ENCODE measurements around the gene RBMX.
"Not testable (repeated sequence)": the region's sequence is repeated elsewhere in the genome, so short reads cannot be mapped to it uniquely, and the experiment has no call there.

The RBMX gene

DNA sequence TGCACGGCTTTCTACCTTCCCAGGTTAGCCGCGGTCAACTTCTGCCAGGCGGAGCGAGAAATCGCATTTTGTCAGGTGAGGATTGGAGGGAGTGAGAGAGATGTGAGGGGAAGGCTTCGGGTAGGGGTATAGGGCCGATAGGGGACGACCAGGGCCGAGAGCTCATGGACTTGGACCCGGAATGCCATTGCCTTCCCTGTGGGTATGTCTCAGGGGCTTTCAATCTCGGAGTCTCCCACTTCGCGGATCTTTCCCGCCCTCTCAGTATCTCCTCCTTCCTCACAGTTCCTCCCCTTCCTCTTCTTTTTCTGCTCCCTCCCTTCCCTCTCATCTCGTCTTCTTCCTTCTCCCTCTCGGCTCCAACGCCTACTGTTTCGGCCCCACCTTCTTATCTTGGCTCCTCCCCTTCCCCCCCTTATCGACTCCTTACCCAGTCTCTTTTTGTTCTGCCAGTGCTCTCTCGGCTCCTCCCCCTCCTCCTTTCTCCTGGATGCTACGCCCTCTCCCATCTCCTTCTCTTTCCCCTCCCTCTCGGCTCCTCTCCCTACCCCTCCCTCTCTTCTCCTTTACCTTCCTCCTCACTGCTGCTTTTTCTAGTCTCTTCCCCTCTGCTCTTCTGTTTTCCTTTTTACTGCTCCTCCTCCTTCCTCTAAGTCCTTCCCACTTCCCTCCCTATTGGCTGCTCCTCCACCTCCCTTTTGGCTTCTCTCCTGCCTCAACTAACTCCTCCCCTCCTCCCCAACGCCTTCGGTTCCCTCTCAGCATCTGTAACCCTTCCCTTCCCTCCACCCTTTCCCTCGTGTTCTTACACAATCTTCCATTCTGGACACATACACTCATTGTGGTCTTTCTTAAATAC, 29.4 kb upstream of the RBMX start:
- DNase-seq = peak; percentile 68 to 71 (median 70)
- H3K36me3 ChIP-seq (ENCODE audit: control insufficient read depth in 4 of 4, insufficient read depth in 4 of 4, low read length in 3 of 4) = no peaks in the 10 kb centered on the region
- CTCF ChIA-PET = no interaction called here
- H3K27ac ChIP-seq (ENCODE audit: insufficient read depth in 1 of 2, low read depth in 1 of 2, low read length in 2 of 2, poor library complexity in 1 of 2, severe bottlenecking in 2 of 2) = peak overlapping the region; percentile 33 to 82
- POLR2A ChIA-PET = no interaction called here
- no peaks in the 10 kb centered on the region for H3K9me3 ChIP-seq (ENCODE audit: control extremely low read depth in 1 of 5, control insufficient read depth in 4 of 5, insufficient read depth in 2 of 5, low read depth in 1 of 5, low read length in 4 of 5)
- H3K4me3 ChIP-seq (ENCODE audit: control insufficient read depth in 1 of 7, extremely low read depth in 1 of 7, insufficient read depth in 4 of 7, low read depth in 2 of 7, low read length in 6 of 7) = peak overlapping the region; percentile 65 to 89 (median 77)
- no peaks in the 10 kb centered on the region for H3K27me3 ChIP-seq (replicated peaks in 2 of 5; ENCODE audit: control insufficient read depth in 4 of 5, insufficient read depth in 5 of 5, low read length in 4 of 5)
- WGBS (ENCODE audit: insufficient coverage) = 29% methylated on average over 20 of the region's 26 CpGs
- H3K4me1 ChIP-seq (ENCODE audit: control extremely low read depth in 1 of 4, control insufficient read depth in 4 of 4, insufficient read depth in 4 of 4, low read length in 3 of 4) = no peaks in the 10 kb centered on the region

DNA sequence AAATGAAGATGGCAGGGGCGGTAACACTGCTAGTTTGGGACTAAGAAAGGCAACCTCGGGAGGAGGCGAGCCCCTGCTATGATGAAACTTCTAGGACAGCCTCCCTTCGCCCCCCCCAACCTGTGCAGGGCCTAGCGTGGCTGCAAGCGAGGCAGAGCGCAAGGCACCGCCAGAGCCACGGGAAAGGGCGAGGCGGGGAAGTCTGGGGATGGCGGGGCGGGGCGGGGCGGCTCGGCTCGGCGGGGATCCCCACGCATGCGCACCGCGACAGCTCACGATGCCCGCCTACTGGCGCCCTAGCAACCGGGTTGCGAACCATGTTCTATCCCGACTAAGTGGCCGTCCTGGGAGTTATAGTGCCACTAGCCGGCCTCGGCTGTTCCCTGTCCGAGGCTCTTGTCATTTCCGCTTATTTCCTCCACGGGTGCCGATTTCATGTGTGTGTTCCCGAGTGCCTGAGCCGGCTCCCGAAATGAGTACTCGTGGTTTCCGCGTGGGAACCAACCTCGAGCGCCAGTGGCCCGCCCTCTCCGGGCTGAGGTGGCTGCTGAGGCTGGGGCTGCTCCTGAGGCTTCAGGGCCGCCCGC, 28.7 kb upstream of the RBMX start:
- Histone ChIP-seq H3K27me3 (replicated peaks in 2 of 5; ENCODE audit: control insufficient read depth in 4 of 5, insufficient read depth in 5 of 5, low read length in 4 of 5) (no peaks in the 10 kb centered on the region), H3K36me3 (ENCODE audit: control insufficient read depth in 4 of 4, insufficient read depth in 4 of 4, low read length in 3 of 4) (no peaks in the 10 kb centered on the region), H3K27ac (ENCODE audit: insufficient read depth in 1 of 2, low read depth in 1 of 2, low read length in 2 of 2, poor library complexity in 1 of 2, severe bottlenecking in 2 of 2) (peak overlapping the region; percentile 33 to 82), H3K4me1 (ENCODE audit: control extremely low read depth in 1 of 4, control insufficient read depth in 4 of 4, insufficient read depth in 4 of 4, low read length in 3 of 4) (no peaks in the 10 kb centered on the region), H3K9me3 (ENCODE audit: control extremely low read depth in 1 of 5, control insufficient read depth in 4 of 5, insufficient read depth in 2 of 5, low read depth in 1 of 5, low read length in 4 of 5) (no peaks in the 10 kb centered on the region), H3K4me3 (ENCODE audit: control insufficient read depth in 1 of 7, extremely low read depth in 1 of 7, insufficient read depth in 4 of 7, low read depth in 2 of 7, low read length in 6 of 7) (peak overlapping the region; percentile 65 to 89 (median 77))
- ChIA-PET POLR2A (no interaction called here), CTCF (interaction anchor here (0.9 to 1.0 kb wide), 2 partner anchors 11 to 16 kb away, joined by 3 to 5 read pairs; no protein-coding TSS in a partner anchor)
- peak; percentile 60 to 76 (median 74) for DNase-seq
- WGBS (ENCODE audit: insufficient coverage) = 33% methylated on average over 30 of the region's 47 CpGs

GRCh38 chrX:136907621-136908020, 27.1 kb upstream of the RBMX start:
- CTCF ChIA-PET = interaction anchor here (1.0 kb wide), 1 partner anchor 26 kb away, joined by 3 read pairs; no protein-coding TSS in a partner anchor
- Histone ChIP-seq H3K4me3 (ENCODE audit: control insufficient read depth in 1 of 7, extremely low read depth in 1 of 7, insufficient read depth in 4 of 7, low read depth in 2 of 7, low read length in 6 of 7) (no peak overlapping the region), H3K4me1 (ENCODE audit: control extremely low read depth in 1 of 4, control insufficient read depth in 4 of 4, insufficient read depth in 4 of 4, low read length in 3 of 4) (no peaks in the 10 kb centered on the region), H3K36me3 (ENCODE audit: control insufficient read depth in 4 of 4, insufficient read depth in 4 of 4, low read length in 3 of 4) (no peaks in the 10 kb centered on the region), H3K27ac (ENCODE audit: insufficient read depth in 1 of 2, low read depth in 1 of 2, low read length in 2 of 2, poor library complexity in 1 of 2, severe bottlenecking in 2 of 2) (no peak overlapping the region), H3K9me3 (ENCODE audit: control extremely low read depth in 1 of 5, control insufficient read depth in 4 of 5, insufficient read depth in 2 of 5, low read depth in 1 of 5, low read length in 4 of 5) (no peaks in the 10 kb centered on the region), H3K27me3 (replicated peaks in 2 of 5; ENCODE audit: control insufficient read depth in 4 of 5, insufficient read depth in 5 of 5, low read length in 4 of 5) (no peaks in the 10 kb centered on the region)
- DNase-seq = no peak
- POLR2A ChIA-PET = no interaction called here
- 86% methylated on average over 11 of the region's 11 CpGs for WGBS (ENCODE audit: insufficient coverage)

GRCh38 chrX:136906921-136907510, 26.5 kb upstream of the RBMX start:
- H3K9me3 ChIP-seq (ENCODE audit: control extremely low read depth in 1 of 5, control insufficient read depth in 4 of 5, insufficient read depth in 2 of 5, low read depth in 1 of 5, low read length in 4 of 5) = no peaks in the 10 kb centered on the region
- WGBS (ENCODE audit: insufficient coverage) = 91% methylated on average over 14 of the region's 14 CpGs
- no peaks in the 10 kb centered on the region for H3K27me3 ChIP-seq (replicated peaks in 2 of 5; ENCODE audit: control insufficient read depth in 4 of 5, insufficient read depth in 5 of 5, low read length in 4 of 5)
- CTCF ChIA-PET = interaction anchor here (0.6 to 1.0 kb wide), 2 partner anchors 18 to 26 kb away, joined by 3 read pairs; no protein-coding TSS in a partner anchor
- DNase-seq = no peak
- no peak overlapping the region for H3K4me3 ChIP-seq (ENCODE audit: control insufficient read depth in 1 of 7, extremely low read depth in 1 of 7, insufficient read depth in 4 of 7, low read depth in 2 of 7, low read length in 6 of 7)
- no peak overlapping the region for H3K27ac ChIP-seq (ENCODE audit: insufficient read depth in 1 of 2, low read depth in 1 of 2, low read length in 2 of 2, poor library complexity in 1 of 2, severe bottlenecking in 2 of 2)
- POLR2A ChIA-PET = no interaction called here
- H3K4me1 ChIP-seq (ENCODE audit: control extremely low read depth in 1 of 4, control insufficient read depth in 4 of 4, insufficient read depth in 4 of 4, low read length in 3 of 4) = no peaks in the 10 kb centered on the region
- no peaks in the 10 kb centered on the region for H3K36me3 ChIP-seq (ENCODE audit: control insufficient read depth in 4 of 4, insufficient read depth in 4 of 4, low read length in 3 of 4)

GRCh38 chrX:136904067-136904466, 23.5 kb upstream of the RBMX start:
- H3K36me3 ChIP-seq (ENCODE audit: control insufficient read depth in 4 of 4, insufficient read depth in 4 of 4, low read length in 3 of 4); H3K4me1 ChIP-seq (ENCODE audit: control extremely low read depth in 1 of 4, control insufficient read depth in 4 of 4, insufficient read depth in 4 of 4, low read length in 3 of 4); H3K27me3 ChIP-seq (replicated peaks in 2 of 5; ENCODE audit: control insufficient read depth in 4 of 5, insufficient read depth in 5 of 5, low read length in 4 of 5); H3K27ac ChIP-seq (ENCODE audit: insufficient read depth in 1 of 2, low read depth in 1 of 2, low read length in 2 of 2, poor library complexity in 1 of 2, severe bottlenecking in 2 of 2); H3K4me3 ChIP-seq (ENCODE audit: control insufficient read depth in 1 of 7, extremely low read depth in 1 of 7, insufficient read depth in 4 of 7, low read depth in 2 of 7, low read length in 6 of 7); H3K9me3 ChIP-seq (ENCODE audit: control extremely low read depth in 1 of 5, control insufficient read depth in 4 of 5, insufficient read depth in 2 of 5, low read depth in 1 of 5, low read length in 4 of 5); DNase-seq; CTCF ChIA-PET: not testable (repeated sequence)
- POLR2A ChIA-PET = interaction anchor here (0.7 kb wide), 1 partner anchor 25 kb away, joined by 4 read pairs; no protein-coding TSS in a partner anchor
- 83% methylated on average over 4 of the region's 4 CpGs for WGBS (ENCODE audit: insufficient coverage)

DNA sequence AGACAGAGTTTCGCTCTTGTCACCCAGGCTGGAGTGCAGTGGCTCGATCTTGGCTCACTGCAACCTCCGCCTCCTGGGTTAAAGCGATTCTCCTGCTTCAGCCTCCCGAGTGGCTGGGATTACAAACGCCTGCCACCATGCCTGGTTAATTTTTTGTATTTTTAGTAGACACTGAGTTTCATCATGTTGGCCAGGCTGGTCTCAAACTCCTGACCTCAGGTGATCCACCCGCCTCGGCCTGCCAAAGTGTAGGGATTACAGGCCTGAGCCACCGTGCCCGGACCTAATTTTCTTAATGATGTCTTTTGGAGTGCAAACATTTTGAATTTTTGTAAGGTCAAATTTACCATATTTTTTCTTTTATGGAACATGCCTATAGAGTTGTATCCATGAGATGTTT, 19.5 kb upstream of the RBMX start:
- POLR2A ChIA-PET = not testable (repeated sequence)

GRCh38 chrX:136899221-136899620, 18.7 kb upstream of the RBMX start:
- no peak for DNase-seq
- no peak overlapping the region for H3K4me3 ChIP-seq (ENCODE audit: control insufficient read depth in 1 of 7, extremely low read depth in 1 of 7, insufficient read depth in 4 of 7, low read depth in 2 of 7, low read length in 6 of 7)
- no peak overlapping the region for H3K27ac ChIP-seq (ENCODE audit: insufficient read depth in 1 of 2, low read depth in 1 of 2, low read length in 2 of 2, poor library complexity in 1 of 2, severe bottlenecking in 2 of 2)
- no peaks in the 10 kb centered on the region for H3K4me1 ChIP-seq (ENCODE audit: control extremely low read depth in 1 of 4, control insufficient read depth in 4 of 4, insufficient read depth in 4 of 4, low read length in 3 of 4)
- H3K36me3 ChIP-seq (ENCODE audit: control insufficient read depth in 4 of 4, insufficient read depth in 4 of 4, low read length in 3 of 4) = no peaks in the 10 kb centered on the region
- WGBS (ENCODE audit: insufficient coverage) = no CpG with 5 or more reads among the region's 1 CpG
- H3K27me3 ChIP-seq (replicated peaks in 2 of 5; ENCODE audit: control insufficient read depth in 4 of 5, insufficient read depth in 5 of 5, low read length in 4 of 5) = no peaks in the 10 kb centered on the region
- ChIA-PET POLR2A (no interaction called here), CTCF (no interaction called here)
- H3K9me3 ChIP-seq (ENCODE audit: control extremely low read depth in 1 of 5, control insufficient read depth in 4 of 5, insufficient read depth in 2 of 5, low read depth in 1 of 5, low read length in 4 of 5) = no peaks in the 10 kb centered on the region

More for the DNA sequence above, 19.5 kb upstream of the RBMX start:
- H3K27me3 ChIP-seq (replicated peaks in 2 of 5; ENCODE audit: control insufficient read depth in 4 of 5, insufficient read depth in 5 of 5, low read length in 4 of 5); CTCF ChIA-PET; H3K27ac ChIP-seq (ENCODE audit: insufficient read depth in 1 of 2, low read depth in 1 of 2, low read length in 2 of 2, poor library complexity in 1 of 2, severe bottlenecking in 2 of 2); DNase-seq; H3K36me3 ChIP-seq (ENCODE audit: control insufficient read depth in 4 of 4, insufficient read depth in 4 of 4, low read length in 3 of 4); H3K4me3 ChIP-seq (ENCODE audit: control insufficient read depth in 1 of 7, extremely low read depth in 1 of 7, insufficient read depth in 4 of 7, low read depth in 2 of 7, low read length in 6 of 7); H3K9me3 ChIP-seq (ENCODE audit: control extremely low read depth in 1 of 5, control insufficient read depth in 4 of 5, insufficient read depth in 2 of 5, low read depth in 1 of 5, low read length in 4 of 5); H3K4me1 ChIP-seq (ENCODE audit: control extremely low read depth in 1 of 4, control insufficient read depth in 4 of 4, insufficient read depth in 4 of 4, low read length in 3 of 4): not testable (repeated sequence)
- WGBS (ENCODE audit: insufficient coverage) = 100% methylated on average over 3 of the region's 10 CpGs
